Medulla oblongata (tissue), 1 donor: ENCODE results near the gene PPP4C.
"Not testable (repeated sequence)": the region's sequence is repeated elsewhere in the genome, so short reads cannot be mapped to it uniquely, and the experiment has no call there.

Experiments
- DNase-seq: peaks from one replicate; pipeline ENCODE4 v3.0.0-alpha.2; 2015; ENCODE audit errors: extremely low spot score

Gene PPP4C

GRCh38 chr16:30075503-30076275 is at the start of gene PPP4C:
Gene PPP4C (plus strand): TSS chr16:30075994. CDS start chr16:30076378, 384 bp downstream.
- peak; percentile 85 for DNase-seq

- DNase-seq = no peak
These were observed 49.3 kb upstream of the PPP4C start for GRCh38 chr16:30026449-30026848.

- no peak for DNase-seq
These were observed 48.0 kb upstream of the PPP4C start for GRCh38 chr16:30027588-30028437.

- no peak for DNase-seq
These were observed 47.2 kb upstream of the PPP4C start for GRCh38 chr16:30028438-30029076.

GRCh38 chr16:30030011-30030685 is 45.6 kb upstream of the PPP4C start:
- DNase-seq = no peak

GRCh38 chr16:30030841-30031413 is 44.9 kb upstream of the PPP4C start, which contains the start of gene TLCD3B:
Gene TLCD3B (minus strand): TSS chr16:30031271. CDS start chr16:30030527, 744 bp downstream.
- DNase-seq = no peak

GRCh38 chr16:30031477-30031918 is 44.3 kb upstream of the PPP4C start:
- no peak for DNase-seq

- peak; percentile 74 for DNase-seq
These were observed 43.5 kb upstream of the PPP4C start for GRCh38 chr16:30032083-30032819.

GRCh38 chr16:30033270-30033669 is 42.5 kb upstream of the PPP4C start:
- DNase-seq = no peak

GRCh38 chr16:30040221-30040620 is 35.6 kb upstream of the PPP4C start:
- no peak for DNase-seq

- DNase-seq = not testable (repeated sequence)
These were observed 35.1 kb upstream of the PPP4C start for GRCh38 chr16:30040690-30041089.

- peak; percentile 33 for DNase-seq
These were observed 34.0 kb upstream of the PPP4C start for GRCh38 chr16:30041841-30042240.

GRCh38 chr16:30046178-30046577 is 29.6 kb upstream of the PPP4C start:
- DNase-seq = no peak

GRCh38 chr16:30046588-30046987 is 29.2 kb upstream of the PPP4C start:
- no peak for DNase-seq

GRCh38 chr16:30049871-30050270 is 25.9 kb upstream of the PPP4C start:
- DNase-seq = peak; percentile 83

GRCh38 chr16:30051518-30051917 is 24.3 kb upstream of the PPP4C start:
- no peak for DNase-seq

- DNase-seq = peak; percentile 79
These were observed 23.0 kb upstream of the PPP4C start for GRCh38 chr16:30052671-30053372.

GRCh38 chr16:30053376-30054015 is 22.3 kb upstream of the PPP4C start:
- no peak for DNase-seq

GRCh38 chr16:30054451-30054850 is 21.3 kb upstream of the PPP4C start:
- DNase-seq = no peak
